Right atrium auricular region (tissue), 2 donors: ENCODE results near the gene METTL27. TPM values are rescaled to one million over a fixed set of nuclear protein-coding genes. Genes with fewer than 3 reads are reported as not detected.

Experiments used
- DNase-seq: peaks from one replicate; pipeline ENCODE4 v3.0.0-alpha.2; 2019; ENCODE audit warnings: low spot score
- H3K27ac ChIP-seq, 2 donors: fragments of 200-600 bp; sonication (generic); 1 replicate in 1 of 2; 2 replicates in 1 of 2; pipeline ENCODE4 v1.5.1; 2016 to 2019
- H3K27me3 ChIP-seq, 2 donors: fragments of 200-600 bp; sonication (generic); one replicate each; pipeline versions ENCODE4 v1.5.1 to v1.6.0; 2017 to 2019
- H3K36me3 ChIP-seq: fragments of 200-600 bp; sonication (generic); one replicate; pipeline ENCODE4 v1.5.1; 2016
- H3K4me1 ChIP-seq, 2 donors: fragments of 200-600 bp; sonication (generic); one replicate each; pipeline versions ENCODE4 v1.5.1 to v1.6.0; 2017 to 2019
- H3K4me3 ChIP-seq, 2 donors: fragments of 200-600 bp; sonication (generic); 1 replicate in 1 of 2; 2 replicates in 1 of 2; pipeline ENCODE4 v1.5.1; 2017 to 2019; ENCODE audit warnings: mild to moderate bottlenecking in 1 of 2, moderate library complexity in 1 of 2
- H3K9me3 ChIP-seq, 2 donors: fragments of 200-600 bp; sonication (generic); one replicate each; pipeline ENCODE4 v1.5.1; 2019
- CTCF ChIP-seq, 2 donors: fragments of 200-600 bp; sonication (generic); IDR thresholded peaks; one replicate each; pipeline ENCODE4 v1.5.1; 2019; ENCODE audit warnings: antibody characterized with exemption in 2 of 2
- total RNA-seq, 2 donors: library from RNA; depleted of rRNA; stranded (reverse); fragments of >200 nt; gene quantifications; one replicate each; pipeline ENCODE4 v1.1.0, GENCODE V29; 2016

The METTL27 gene
- total RNA-seq, 2 donors from 2014 or later: 0.39 TPM; not detected in 1

GRCh38 chr7:73811760-73812168, 30.6 kb downstream of the METTL27 start:
- DNase-seq: peak; percentile 72
- no peaks in the 10 kb centered on the region for H3K4me1 ChIP-seq
- peaks cover 0 to 5% of the 10 kb centered on the region in 2 donors for H3K9me3 ChIP-seq
- no peaks in the 10 kb centered on the region for H3K27me3 ChIP-seq
- no peak overlapping the region for H3K4me3 ChIP-seq
- H3K36me3 ChIP-seq: no peaks in the 10 kb centered on the region
- peak; percentile 68 to 81 for TF ChIP-seq CTCF (IDR thresholded peaks at IDR 0.05)
- no peak overlapping the region for H3K27ac ChIP-seq

- H3K27me3 ChIP-seq: no peaks in the 10 kb centered on the region
- no peak overlapping the region for H3K27ac ChIP-seq
- no peaks in the 10 kb centered on the region for H3K36me3 ChIP-seq
- H3K4me3 ChIP-seq: no peak overlapping the region
- no peak for DNase-seq
- peaks cover 0 to 5% of the 10 kb centered on the region in 2 donors for H3K9me3 ChIP-seq
- no peak for TF ChIP-seq CTCF (IDR thresholded peaks at IDR 0.05)
- no peaks in the 10 kb centered on the region for H3K4me1 ChIP-seq
These were observed 31.3 kb downstream of the METTL27 start for GRCh38 chr7:73810998-73811360.

- no peak for DNase-seq
- TF ChIP-seq CTCF (IDR thresholded peaks at IDR 0.05): no peak
These were observed 32.8 kb downstream of the METTL27 start for GRCh38 chr7:73809467-73809951.

GRCh38 chr7:73802459-73802858, 39.9 kb downstream of the METTL27 start:
- Histone ChIP-seq H3K4me3 (no peak overlapping the region), H3K27me3 (no peaks in the 10 kb centered on the region), H3K9me3 (no peaks in the 10 kb centered on the region), H3K36me3 (no peaks in the 10 kb centered on the region), H3K4me1 (no peaks in the 10 kb centered on the region), H3K27ac (no peak overlapping the region)
- no peak for DNase-seq
- TF ChIP-seq CTCF (IDR thresholded peaks at IDR 0.05): no peak

More at GRCh38 chr7:73809467-73809951, 32.8 kb downstream of the METTL27 start:
- H3K4me1 ChIP-seq: no peaks in the 10 kb centered on the region
- no peak overlapping the region for H3K4me3 ChIP-seq
- no peak overlapping the region for H3K27ac ChIP-seq
- peaks cover 0 to 5% of the 10 kb centered on the region in 2 donors for H3K9me3 ChIP-seq
- H3K27me3 ChIP-seq: no peaks in the 10 kb centered on the region
- H3K36me3 ChIP-seq: no peaks in the 10 kb centered on the region

GRCh38 chr7:73801577-73801976, 40.7 kb downstream of the METTL27 start:
- no peak for TF ChIP-seq CTCF (IDR thresholded peaks at IDR 0.05)
- Histone ChIP-seq H3K36me3 (no peaks in the 10 kb centered on the region), H3K4me1 (no peaks in the 10 kb centered on the region), H3K27ac (no peak overlapping the region), H3K9me3 (no peaks in the 10 kb centered on the region), H3K4me3 (no peak overlapping the region), H3K27me3 (no peaks in the 10 kb centered on the region)
- no peak for DNase-seq
